ENCODE measurements around the gene SESN3.

DNA sequence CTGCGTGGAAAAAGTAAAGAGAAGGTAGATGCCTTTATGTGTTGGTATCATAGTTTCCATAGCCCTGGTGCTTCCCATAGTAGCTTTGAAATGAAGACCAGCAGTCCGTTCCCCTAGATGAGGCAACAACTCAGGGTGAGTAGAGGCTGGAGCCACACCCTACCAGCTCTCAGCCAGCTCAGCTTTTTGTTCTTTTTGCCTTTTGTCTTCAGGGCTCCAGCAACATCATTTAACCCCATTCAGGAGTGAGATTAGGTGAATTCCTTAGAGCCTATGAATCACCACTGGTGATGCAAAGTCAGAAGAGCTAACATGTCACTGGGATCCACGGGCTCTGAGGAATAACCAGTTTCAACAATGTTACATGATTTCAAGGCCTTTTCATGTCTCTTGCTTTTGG is 14.0 kb upstream of the SESN3 start:
- TF ChIP-seq, protein P1, sequence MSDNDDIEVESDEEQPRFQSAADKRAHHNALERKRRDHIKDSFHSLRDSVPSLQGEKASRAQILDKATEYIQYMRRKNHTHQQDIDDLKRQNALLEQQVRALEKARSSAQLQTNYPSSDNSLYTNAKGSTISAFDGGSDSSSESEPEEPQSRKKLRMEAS (IDR thresholded peaks at IDR 0.05) = no peak
- TF ChIP-seq YY1 (IDR thresholded peaks at IDR 0.05; ENCODE audit: low read depth) = no peak
- TF ChIP-seq EP300 (IDR thresholded peaks at IDR 0.05; ENCODE audit: borderline replicate concordance) = no peak
- TF ChIP-seq, protein P2, sequence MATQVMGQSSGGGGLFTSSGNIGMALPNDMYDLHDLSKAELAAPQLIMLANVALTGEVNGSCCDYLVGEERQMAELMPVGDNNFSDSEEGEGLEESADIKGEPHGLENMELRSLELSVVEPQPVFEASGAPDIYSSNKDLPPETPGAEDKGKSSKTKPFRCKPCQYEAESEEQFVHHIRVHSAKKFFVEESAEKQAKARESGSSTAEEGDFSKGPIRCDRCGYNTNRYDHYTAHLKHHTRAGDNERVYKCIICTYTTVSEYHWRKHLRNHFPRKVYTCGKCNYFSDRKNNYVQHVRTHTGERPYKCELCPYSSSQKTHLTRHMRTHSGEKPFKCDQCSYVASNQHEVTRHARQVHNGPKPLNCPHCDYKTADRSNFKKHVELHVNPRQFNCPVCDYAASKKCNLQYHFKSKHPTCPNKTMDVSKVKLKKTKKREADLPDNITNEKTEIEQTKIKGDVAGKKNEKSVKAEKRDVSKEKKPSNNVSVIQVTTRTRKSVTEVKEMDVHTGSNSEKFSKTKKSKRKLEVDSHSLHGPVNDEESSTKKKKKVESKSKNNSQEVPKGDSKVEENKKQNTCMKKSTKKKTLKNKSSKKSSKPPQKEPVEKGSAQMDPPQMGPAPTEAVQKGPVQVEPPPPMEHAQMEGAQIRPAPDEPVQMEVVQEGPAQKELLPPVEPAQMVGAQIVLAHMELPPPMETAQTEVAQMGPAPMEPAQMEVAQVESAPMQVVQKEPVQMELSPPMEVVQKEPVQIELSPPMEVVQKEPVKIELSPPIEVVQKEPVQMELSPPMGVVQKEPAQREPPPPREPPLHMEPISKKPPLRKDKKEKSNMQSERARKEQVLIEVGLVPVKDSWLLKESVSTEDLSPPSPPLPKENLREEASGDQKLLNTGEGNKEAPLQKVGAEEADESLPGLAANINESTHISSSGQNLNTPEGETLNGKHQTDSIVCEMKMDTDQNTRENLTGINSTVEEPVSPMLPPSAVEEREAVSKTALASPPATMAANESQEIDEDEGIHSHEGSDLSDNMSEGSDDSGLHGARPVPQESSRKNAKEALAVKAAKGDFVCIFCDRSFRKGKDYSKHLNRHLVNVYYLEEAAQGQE (IDR thresholded peaks at IDR 0.05; ENCODE audit: low read depth) = no peak
- no peak for TF ChIP-seq EGR1 (IDR thresholded peaks at IDR 0.05)
- no peak for TF ChIP-seq RAD21 (IDR thresholded peaks at IDR 0.05; ENCODE audit: low read depth)
- TF ChIP-seq CREB1 (IDR thresholded peaks at IDR 0.05; ENCODE audit: low read depth) = no peak

Measured in Ishikawa (cell line).